Gastrocnemius medialis (tissue), 4 donors: ENCODE measurements around the gene SYCE3.

Source experiments
- CTCF ChIP-seq, 5 experiments: fragments of 450-650 bp in 3 of 5; fragments of 200-600 bp in 2 of 5; sonication (generic) in 2 of 5; IDR thresholded peaks in 4 of 5; conservative IDR thresholded peaks in 1 of 5; 1 replicate in 4 of 5; 2 replicates in 1 of 5; pipeline ENCODE4 v1.5.1; 2016 to 2019; ENCODE audit warnings: antibody characterized with exemption in 5 of 5, mild to moderate bottlenecking in 3 of 5, moderate library complexity in 3 of 5
- POLR2A ChIP-seq, 2 donors: fragments of 450-650 bp; IDR thresholded peaks; one replicate each; pipeline ENCODE4 v1.6.1; 2017; ENCODE audit warnings: antibody characterized with exemption in 2 of 2, mild to moderate bottlenecking in 2 of 2, moderate library complexity in 2 of 2

DNA sequence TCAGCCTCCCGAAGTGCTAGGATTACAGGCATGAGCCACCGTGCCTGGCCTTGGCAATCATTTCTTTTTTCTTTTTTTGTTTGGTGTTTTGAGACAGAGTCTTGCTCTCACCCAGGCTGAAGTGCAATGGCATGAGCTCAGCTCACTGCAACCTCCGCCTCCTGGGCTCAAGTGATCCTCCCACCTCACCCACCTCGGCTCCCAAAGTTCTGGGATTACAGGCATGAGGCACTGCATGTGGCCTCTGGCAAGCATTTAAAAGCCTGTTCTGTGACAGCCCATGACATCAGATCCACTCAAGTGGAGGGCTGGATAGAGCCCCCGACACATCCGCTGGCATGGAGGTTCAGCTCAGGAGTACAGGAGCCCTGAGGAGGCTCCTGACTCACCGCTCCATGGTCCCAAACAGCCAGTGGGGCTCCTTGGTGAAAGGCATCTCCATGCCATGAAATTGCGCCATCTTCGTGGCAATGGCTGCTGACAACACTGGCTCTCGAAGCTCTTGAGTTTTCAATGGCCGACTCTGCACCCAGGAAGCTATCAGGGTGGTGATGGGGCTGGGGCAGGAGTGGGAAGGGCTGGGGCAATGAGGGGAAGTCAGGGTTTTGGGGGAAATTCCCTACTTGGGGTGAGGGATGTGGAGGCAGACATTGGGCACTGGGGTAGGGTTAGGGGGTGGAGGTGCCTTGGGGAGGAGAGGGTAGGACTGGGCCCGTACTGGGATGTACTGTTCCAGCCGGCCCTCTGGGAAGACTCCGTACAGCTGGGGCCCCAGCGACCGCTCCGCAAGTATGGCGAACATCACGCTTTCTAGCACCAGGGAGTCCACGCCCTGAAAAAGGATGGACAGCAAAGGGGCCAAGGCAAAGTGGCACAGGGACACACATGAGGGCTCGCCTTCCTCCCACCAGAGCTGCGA is 18.6 kb upstream of the SYCE3 start:
- no peak for TF ChIP-seq CTCF (IDR thresholded peaks at IDR 0.05 in 4 of 5, conservative IDR thresholded peaks at IDR 0.05 in 1 of 5)
- TF ChIP-seq POLR2A (IDR thresholded peaks at IDR 0.05): no peak
